ENCODE measurements around the gene LARGE2.

LARGE2 gene

DNA sequence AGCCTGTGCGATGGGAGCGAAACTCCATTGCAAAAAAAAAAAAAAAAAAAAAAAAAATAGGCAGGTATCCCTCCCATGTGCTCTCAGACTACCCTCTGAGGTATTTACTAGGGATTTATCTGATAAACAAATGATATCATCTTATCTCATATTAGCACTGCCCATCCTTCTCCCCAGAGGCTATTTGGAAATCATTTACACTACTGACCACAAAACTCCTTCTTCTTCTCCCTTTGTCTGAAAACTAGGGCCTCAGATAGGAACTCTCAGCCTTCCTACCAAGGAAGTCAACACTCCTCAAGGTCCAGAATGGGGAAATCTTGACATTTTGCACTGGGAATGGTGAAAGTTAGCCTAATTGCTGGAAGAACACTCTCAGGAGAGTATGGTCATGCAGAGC lies 46.4 kb downstream of the LARGE2 start:
- no peak for DNase-seq

DNA sequence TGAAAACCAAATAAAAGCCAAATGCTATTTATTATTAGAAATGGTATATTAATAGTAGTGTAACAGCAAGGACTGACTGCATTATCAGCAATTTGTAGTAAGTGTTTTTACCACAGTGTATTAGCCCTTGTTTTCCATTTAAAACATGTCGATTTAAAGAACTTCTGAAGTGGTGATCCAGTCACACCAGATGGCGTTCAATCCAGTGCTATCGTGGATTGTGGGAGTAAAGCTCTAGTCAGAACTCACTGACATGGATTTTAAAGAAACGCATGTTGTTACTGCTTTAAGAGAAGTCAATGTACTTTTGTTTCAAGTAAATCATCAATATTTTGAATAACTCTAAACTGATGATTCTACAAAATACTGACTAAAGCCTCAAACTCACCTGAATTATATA lies 51.1 kb downstream of the LARGE2 start:
- DNase-seq, result no peak

DNA sequence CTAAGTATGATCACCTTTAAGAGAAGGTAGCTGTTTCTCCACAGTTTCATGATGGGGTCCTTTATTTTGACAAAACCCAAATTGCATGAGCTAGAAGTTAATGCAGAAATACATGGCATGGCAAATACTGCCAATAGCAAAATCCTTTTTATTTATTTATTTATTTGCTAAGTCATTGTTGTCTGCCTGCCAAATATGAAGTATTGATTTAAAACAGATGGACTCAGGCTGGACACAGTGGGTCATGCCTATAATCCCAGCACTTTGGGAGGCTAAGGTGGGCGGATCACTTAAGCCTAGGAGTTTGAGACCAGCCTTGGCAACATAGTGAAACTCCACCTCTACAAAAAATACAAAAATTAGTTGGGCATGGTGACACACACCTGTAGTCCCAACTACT lies 52.4 kb downstream of the LARGE2 start:
- DNase-seq, result no peak

Measured in NCI-H2029 (cell line).